NB4 (cell line): ENCODE data around the gene SCO1.
A peak's percentile ranks its signal among the peaks of the same experiment; 100 is the strongest.

Source experiments
- DNase-seq: peaks from one replicate; pipeline ENCODE4 v3.0.0; 2010; ENCODE audit warnings: low read depth
- H3K4me3 ChIP-seq: one replicate; pipeline ENCODE4 v1.5.1; 2011; ENCODE audit warnings: mild to moderate bottlenecking, low read depth, low read length, moderate library complexity
- MAX ChIP-seq: IDR thresholded peaks from 2 replicates; pipeline ENCODE4 v1.6.1; 2011; ENCODE audit warnings: low read depth, low read length
- MYC ChIP-seq: IDR thresholded peaks from 2 replicates; pipeline ENCODE4 v1.6.1; 2011; ENCODE audit warnings: low read depth, low read length
- POLR2A ChIP-seq: IDR thresholded peaks from 2 replicates; pipeline ENCODE4 v1.6.1; 2011; ENCODE audit warnings: mild to moderate bottlenecking; ENCODE audit not compliant: insufficient read length; ENCODE audit errors: extremely low read depth
- TF ChIP-seq, protein P1 (sequence below): IDR thresholded peaks from one replicate; pipeline ENCODE4 v1.5.1; 2012; ENCODE audit warnings: low read depth, low read length

Gene SCO1

DNA sequence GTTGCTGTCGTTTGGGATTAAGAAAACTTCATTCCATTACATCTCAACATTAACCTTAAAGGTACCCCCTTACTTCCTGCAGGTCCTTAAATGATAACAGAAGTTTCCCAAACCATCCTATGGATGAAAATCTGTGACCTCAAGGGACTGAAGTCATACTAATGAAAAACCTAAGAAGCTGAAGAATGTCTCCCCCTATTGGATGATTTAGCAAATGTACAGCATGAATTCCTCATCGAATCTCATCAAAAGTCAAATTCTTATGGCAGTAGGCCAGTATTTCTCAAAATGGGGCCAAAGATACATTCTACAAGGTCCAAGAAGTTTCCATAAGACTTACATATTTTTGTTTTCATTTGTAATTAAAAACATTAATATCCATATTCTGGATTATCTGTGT, 13.5 kb downstream of the SCO1 start:
- TF ChIP-seq MAX = no peak
- TF ChIP-seq, protein P1, sequence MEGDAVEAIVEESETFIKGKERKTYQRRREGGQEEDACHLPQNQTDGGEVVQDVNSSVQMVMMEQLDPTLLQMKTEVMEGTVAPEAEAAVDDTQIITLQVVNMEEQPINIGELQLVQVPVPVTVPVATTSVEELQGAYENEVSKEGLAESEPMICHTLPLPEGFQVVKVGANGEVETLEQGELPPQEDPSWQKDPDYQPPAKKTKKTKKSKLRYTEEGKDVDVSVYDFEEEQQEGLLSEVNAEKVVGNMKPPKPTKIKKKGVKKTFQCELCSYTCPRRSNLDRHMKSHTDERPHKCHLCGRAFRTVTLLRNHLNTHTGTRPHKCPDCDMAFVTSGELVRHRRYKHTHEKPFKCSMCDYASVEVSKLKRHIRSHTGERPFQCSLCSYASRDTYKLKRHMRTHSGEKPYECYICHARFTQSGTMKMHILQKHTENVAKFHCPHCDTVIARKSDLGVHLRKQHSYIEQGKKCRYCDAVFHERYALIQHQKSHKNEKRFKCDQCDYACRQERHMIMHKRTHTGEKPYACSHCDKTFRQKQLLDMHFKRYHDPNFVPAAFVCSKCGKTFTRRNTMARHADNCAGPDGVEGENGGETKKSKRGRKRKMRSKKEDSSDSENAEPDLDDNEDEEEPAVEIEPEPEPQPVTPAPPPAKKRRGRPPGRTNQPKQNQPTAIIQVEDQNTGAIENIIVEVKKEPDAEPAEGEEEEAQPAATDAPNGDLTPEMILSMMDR = peak; percentile 52
- no peak for TF ChIP-seq POLR2A
- peak; percentile 51 for DNase-seq
- no peak overlapping the region for H3K4me3 ChIP-seq

DNA sequence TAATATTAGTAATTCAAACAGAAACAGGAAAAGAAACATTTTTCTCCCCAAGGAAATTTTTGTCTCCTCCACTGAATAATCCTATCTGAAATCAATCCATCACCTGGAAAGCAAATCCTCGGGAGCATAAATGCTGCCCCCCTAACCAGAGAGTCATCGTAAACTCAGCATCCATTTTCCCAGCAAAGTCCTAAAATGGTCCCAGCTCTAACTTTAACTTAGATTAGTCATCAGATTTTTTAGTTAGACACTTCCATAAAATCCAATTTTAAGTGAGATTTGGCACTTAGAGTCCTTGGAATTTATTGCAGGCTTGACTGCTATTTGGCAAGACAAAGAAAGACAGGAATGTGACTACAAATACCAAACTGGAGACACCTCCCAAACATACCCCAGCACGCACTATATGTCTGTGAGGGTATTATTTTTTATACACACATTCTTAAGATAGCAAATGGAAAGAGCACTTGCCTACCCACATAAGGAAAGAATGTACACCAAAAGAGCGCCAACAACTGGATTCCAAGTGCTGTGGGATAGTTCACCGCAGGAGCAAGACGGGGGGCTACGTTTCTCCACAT, 15.4 kb downstream of the SCO1 start:
- H3K4me3 ChIP-seq = no peak overlapping the region
- no peak for TF ChIP-seq MAX
- TF ChIP-seq, protein P1 = no peak
- no peak for TF ChIP-seq MYC
- no peak for TF ChIP-seq POLR2A
- DNase-seq = no peak

DNA sequence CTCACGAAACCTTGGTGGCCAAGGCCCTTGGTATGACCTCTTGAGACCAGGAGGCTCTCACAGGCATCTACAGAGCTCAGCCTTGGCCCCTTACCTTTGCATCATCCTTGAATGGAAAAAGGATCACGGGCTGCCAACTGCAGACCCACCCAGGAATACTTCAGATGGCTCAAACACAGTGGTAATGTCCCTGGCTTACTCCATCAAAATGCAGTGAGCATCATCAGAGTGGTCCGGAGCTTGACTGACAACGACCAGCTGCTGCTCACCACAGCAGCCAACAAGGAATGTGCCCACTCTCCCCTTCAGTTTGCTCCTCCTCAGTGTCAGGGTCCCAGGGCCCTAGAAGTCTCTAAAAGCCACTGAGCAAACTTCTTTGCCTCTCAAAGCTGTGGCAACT, 22.6 kb downstream of the SCO1 start:
- no peak for DNase-seq
- no peak overlapping the region for H3K4me3 ChIP-seq
- no peak for TF ChIP-seq POLR2A

- TF ChIP-seq, protein P1 = no peak
- TF ChIP-seq POLR2A (no peak), MYC (no peak), MAX (no peak)
- no peak for DNase-seq
- H3K4me3 ChIP-seq = no peak overlapping the region
Observed at GRCh38 chr17:10673312-10673711, 24.0 kb downstream of the SCO1 start.

DNA sequence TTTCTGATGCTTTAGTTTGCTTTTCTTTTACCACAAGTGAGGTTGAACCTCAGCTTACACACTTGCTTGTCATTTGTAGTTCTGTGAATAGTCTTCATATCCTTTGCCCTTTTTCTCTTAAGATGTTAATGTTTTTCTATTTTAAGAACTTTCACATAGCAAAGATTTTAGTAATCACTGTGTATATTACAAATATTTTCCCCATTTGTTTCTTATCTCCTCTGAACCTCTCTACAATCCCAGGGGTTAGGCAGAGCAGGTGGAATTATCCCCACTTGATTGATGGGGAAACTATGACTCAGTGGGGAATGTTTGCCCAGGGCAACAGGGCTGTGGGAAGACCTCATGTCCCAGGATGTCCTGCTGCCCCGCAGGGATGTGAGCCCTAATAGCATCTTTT, 28.6 kb downstream of the SCO1 start:
- H3K4me3 ChIP-seq = no peak overlapping the region
- TF ChIP-seq MAX = no peak
- no peak for DNase-seq

DNA sequence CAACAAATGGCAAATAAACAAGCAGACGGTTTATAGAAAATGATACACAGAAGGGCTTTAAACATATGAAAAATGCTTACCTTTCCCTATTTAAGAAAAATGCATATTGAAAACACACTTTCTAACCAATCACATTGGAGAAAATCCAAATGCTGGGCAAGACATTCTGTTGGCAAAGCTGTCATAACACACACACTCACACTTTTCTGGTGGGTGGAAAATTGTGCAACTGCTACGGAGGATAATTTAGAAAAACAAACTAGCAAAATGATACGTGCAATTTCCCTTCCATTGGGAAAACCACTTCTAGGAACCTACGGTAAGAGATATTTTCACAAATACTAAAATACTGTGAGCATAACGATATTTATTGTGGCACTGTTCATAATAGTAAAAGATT, 30.4 kb downstream of the SCO1 start:
- TF ChIP-seq MYC = no peak
- TF ChIP-seq POLR2A = no peak
- TF ChIP-seq, protein P1 = no peak
- TF ChIP-seq MAX = no peak
- DNase-seq = no peak
- no peak overlapping the region for H3K4me3 ChIP-seq

- no peak for TF ChIP-seq MYC
- TF ChIP-seq POLR2A = no peak
- no peak for TF ChIP-seq MAX
- TF ChIP-seq, protein P1 = no peak
- H3K4me3 ChIP-seq = no peak overlapping the region
- DNase-seq = no peak
Observed at GRCh38 chr17:10664571-10664970, 32.8 kb downstream of the SCO1 start.
